HCT116 (cell line): ENCODE results near the gene INSL6. TPM values are rescaled to one million over a fixed set of nuclear protein-coding genes. Genes with fewer than 3 reads are reported as not detected.

Experiments used
- ATAC-seq: fragments of 200-7000 bp; cut with Tn5 transposase; 2 replicates; pipeline ENCODE4 v1.9.1; 2020; ENCODE audit warnings: mild to moderate bottlenecking, moderate library complexity
- BruUV-seq: library from RNA; stranded (reverse); fragments of 400-500 nt; replicated peaks from 2 replicates; lab custom pipeline; 2021; lab: Mats Ljungman, UMichigan
- CTCF ChIA-PET: fragments of 300-600 bp; sonication (Branson Sonifier 250); formaldehyde crosslinking; loops from one replicate; lab custom pipeline; 2021; ENCODE audit warnings: antibody characterized with exemption; lab: Charles Lee
- POLR2A ChIA-PET: fragments of 300-600, 350-600 bp; sonication (Branson Sonifier 250); formaldehyde crosslinking; loops from one replicate; lab custom pipeline; 2021; ENCODE audit warnings: antibody characterized with exemption; lab: Charles Lee
- RAD21 ChIA-PET, 2 experiments: fragments of 300-600 bp; sonication (Branson Sonifier 250); formaldehyde crosslinking; loops; one replicate each; lab custom pipeline; 2023; ENCODE audit warnings: low total read pairs in 2 of 2; ENCODE audit not compliant: uncharacterized antibody in 2 of 2, unreplicated experiment in 2 of 2, low non-redundant PET in 1 of 2; lab: Charles Lee
- DNase-seq: peaks from one replicate; pipeline ENCODE4 v3.0.0-alpha.2; 2010; ENCODE audit warnings: low read depth, low spot score
- H2AFZ ChIP-seq: fragments of 200-600 bp; shearing (Covaris generic), sonication (generic); 2 replicates; pipeline ENCODE4 v1.6.1; 2017; ENCODE audit warnings: low read depth, mixed run types, mixed read lengths, antibody characterized with exemption, low read length; ENCODE audit not compliant: poor library complexity, severe bottlenecking
- H3K27ac ChIP-seq: 2 replicates; pipeline ENCODE4 v1.5.1; 2012; ENCODE audit warnings: low read depth, low read length
- H3K27me3 ChIP-seq: fragments of 200-600 bp; sonication (generic); 2 replicates; pipeline ENCODE4 v1.6.1; 2016; ENCODE audit warnings: mixed run types, low read length, mixed read lengths; ENCODE audit not compliant: insufficient read depth
- H3K36me3 ChIP-seq, 2 experiments: fragments of 200-500 bp in 1 of 2; fragments of 200-600 bp in 1 of 2; sonication (Bioruptor generic) in 1 of 2; sonication (generic) in 1 of 2; 2 replicates each; pipeline versions ENCODE4 v1.5.1 to v1.6.1; 2014 to 2016; ENCODE audit warnings: low read length in 2 of 2, inconsistent platforms in 1 of 2, mixed read lengths in 1 of 2, mixed run types in 1 of 2; ENCODE audit not compliant: insufficient read depth in 2 of 2, control insufficient read depth in 1 of 2
- H3K4me1 ChIP-seq, 2 experiments: fragments of 200-600 bp in 1 of 2; sonication (generic) in 1 of 2; 2 replicates each; pipeline versions ENCODE4 v1.5.1 to v1.6.1; 2012 to 2017; ENCODE audit warnings: low read length in 2 of 2, inconsistent platforms in 1 of 2, mild to moderate bottlenecking in 1 of 2, mixed read lengths in 1 of 2, mixed run types in 1 of 2, moderate library complexity in 1 of 2; ENCODE audit not compliant: insufficient read depth in 2 of 2, control insufficient read depth in 1 of 2
- H3K4me2 ChIP-seq: fragments of 200-600 bp; sonication (generic); 2 replicates; pipeline ENCODE4 v1.6.1; 2017; ENCODE audit warnings: mixed run types, low read length, mixed read lengths
- H3K4me3 ChIP-seq, 2 experiments: fragments of 200-600 bp in 1 of 2; sonication (generic) in 1 of 2; replicated peaks in 1 of 2; 2 replicates each; pipeline ENCODE4 v1.5.1; 2011 to 2016; ENCODE audit warnings: low read length in 2 of 2, control low read depth in 1 of 2, low read depth in 1 of 2, mild to moderate bottlenecking in 1 of 2, mixed read lengths in 1 of 2, mixed run types in 1 of 2
- H3K79me2 ChIP-seq: fragments of 200-600 bp; sonication (generic); 2 replicates; pipeline ENCODE4 v1.6.1; 2017; ENCODE audit warnings: mild to moderate bottlenecking, mixed run types, low read length, moderate library complexity, mixed read lengths; ENCODE audit not compliant: insufficient read depth
- H3K9ac ChIP-seq: fragments of 200-600 bp; sonication (generic); 2 replicates; pipeline ENCODE4 v1.6.1; 2016; ENCODE audit warnings: low read length, mixed read lengths
- H3K9me2 ChIP-seq: fragments of 200-600 bp; sonication (generic), shearing (Covaris generic); 2 replicates; pipeline ENCODE4 v1.6.1; 2017; ENCODE audit warnings: mixed run types, mild to moderate bottlenecking, moderate library complexity; ENCODE audit not compliant: insufficient read depth
- H3K9me3 ChIP-seq, 2 experiments: fragments of 200-500 bp in 1 of 2; fragments of 200-600 bp in 1 of 2; sonication (Bioruptor generic) in 1 of 2; sonication (generic) in 1 of 2; 2 replicates each; pipeline ENCODE4 v1.6.1; 2014 to 2017; ENCODE audit warnings: low read length in 2 of 2, mixed read lengths in 2 of 2, inconsistent platforms in 1 of 2, low read depth in 1 of 2, mild to moderate bottlenecking in 1 of 2, mixed run types in 1 of 2, moderate library complexity in 1 of 2; ENCODE audit not compliant: control insufficient read depth in 1 of 2, insufficient read depth in 1 of 2
- H4K20me1 ChIP-seq: fragments of 200-600 bp; sonication (generic), shearing (Covaris generic); 2 replicates; pipeline ENCODE4 v1.6.1; 2017; ENCODE audit warnings: mixed run types, mild to moderate bottlenecking, moderate library complexity; ENCODE audit not compliant: insufficient read depth
- ATF3 ChIP-seq: IDR thresholded peaks from 2 replicates; pipeline ENCODE4 v1.6.1; 2012
- CBX3 ChIP-seq: IDR thresholded peaks from 2 replicates; pipeline ENCODE4 v1.6.1; 2012; ENCODE audit warnings: low read depth
- CEBPB ChIP-seq: IDR thresholded peaks from 2 replicates; pipeline ENCODE4 v1.6.1; 2012; ENCODE audit warnings: low read depth
- CTCF ChIP-seq, 3 experiments: fragments of 200-600 bp in 1 of 3; sonication (generic) in 1 of 3; IDR thresholded peaks in 2 of 3; conservative IDR thresholded peaks in 1 of 3; 2 replicates each; pipeline ENCODE4 v1.5.1; 2012 to 2017; ENCODE audit warnings: low read depth in 2 of 3, low read length in 2 of 3, antibody characterized with exemption in 1 of 3, borderline replicate concordance in 1 of 3, control low read depth in 1 of 3, mild to moderate bottlenecking in 1 of 3, mixed read lengths in 1 of 3, mixed run types in 1 of 3, moderate library complexity in 1 of 3; ENCODE audit not compliant: insufficient read depth in 1 of 3
- EGR1 ChIP-seq: IDR thresholded peaks from 2 replicates; pipeline ENCODE4 v1.6.1; 2012; ENCODE audit warnings: low read depth
- EZH2 ChIP-seq: fragments of 200-600 bp; sonication (generic); IDR thresholded peaks from 2 replicates; pipeline ENCODE4 v1.6.1; 2017; ENCODE audit warnings: antibody characterized with exemption, mixed run types
- FOSL1 ChIP-seq: IDR thresholded peaks from 2 replicates; pipeline ENCODE4 v1.6.1; 2012; ENCODE audit warnings: low read depth
- JUND ChIP-seq: IDR thresholded peaks from 2 replicates; pipeline ENCODE4 v1.6.1; 2012
- POLR2A ChIP-seq: IDR thresholded peaks from 2 replicates; pipeline ENCODE4 v1.7.0; 2011; ENCODE audit warnings: borderline replicate concordance; ENCODE audit not compliant: insufficient read depth, insufficient read length; ENCODE audit errors: extremely low read depth
- POLR2AphosphoS5 ChIP-seq: IDR thresholded peaks from 2 replicates; pipeline ENCODE4 v1.6.1; 2011; ENCODE audit warnings: mild to moderate bottlenecking, low read depth, low read length, moderate library complexity
- SIN3A ChIP-seq: IDR thresholded peaks from 2 replicates; pipeline ENCODE4 v1.6.1; 2012; ENCODE audit warnings: low read depth
- SP1 ChIP-seq: IDR thresholded peaks from 2 replicates; pipeline ENCODE4 v1.6.1; 2012; ENCODE audit warnings: low read depth
- TCF7L2 ChIP-seq: IDR thresholded peaks from 2 replicates; pipeline ENCODE4 v1.7.0; 2011; ENCODE audit warnings: borderline replicate concordance, inconsistent platforms; ENCODE audit not compliant: insufficient read depth, insufficient read length; ENCODE audit errors: extremely low read depth
- YY1 ChIP-seq: IDR thresholded peaks from 2 replicates; pipeline ENCODE4 v1.6.1; 2011; ENCODE audit warnings: low read length, low read depth, moderate library complexity, mild to moderate bottlenecking; ENCODE audit not compliant: insufficient replicate concordance; ENCODE audit errors: extremely low read depth
- ZFX ChIP-seq: fragments of 450-650 bp; IDR thresholded peaks from 2 replicates; pipeline ENCODE4 v1.6.1; 2017
- ZNF274 ChIP-seq: fragments of 200-500 bp; sonication (Bioruptor generic); IDR thresholded peaks from 2 replicates; pipeline ENCODE4 v1.6.1; 2014; ENCODE audit warnings: mild to moderate bottlenecking, low read depth, low read length, inconsistent platforms
- intact Hi-C: fragments of 100-400 bp; cut with micrococcal nuclease; formaldehyde crosslinking; loops from 2 replicates; pipeline ENCODE4 v1.10.0; 2022
- total RNA-seq: library from RNA; stranded (reverse); gene quantifications from one replicate; pipeline ENCODE4 v1.2.1, GENCODE V29; 2021; ENCODE audit not compliant: unreplicated experiment
- TF ChIP-seq, protein P1 (sequence below): IDR thresholded peaks from 2 replicates; pipeline ENCODE4 v1.6.1; 2011; ENCODE audit warnings: mild to moderate bottlenecking, low read length, moderate library complexity; ENCODE audit not compliant: insufficient replicate concordance; ENCODE audit errors: extremely low read depth

Gene INSL6
- total RNA-seq, 1 experiment from 2014 or later = not detected

DNA sequence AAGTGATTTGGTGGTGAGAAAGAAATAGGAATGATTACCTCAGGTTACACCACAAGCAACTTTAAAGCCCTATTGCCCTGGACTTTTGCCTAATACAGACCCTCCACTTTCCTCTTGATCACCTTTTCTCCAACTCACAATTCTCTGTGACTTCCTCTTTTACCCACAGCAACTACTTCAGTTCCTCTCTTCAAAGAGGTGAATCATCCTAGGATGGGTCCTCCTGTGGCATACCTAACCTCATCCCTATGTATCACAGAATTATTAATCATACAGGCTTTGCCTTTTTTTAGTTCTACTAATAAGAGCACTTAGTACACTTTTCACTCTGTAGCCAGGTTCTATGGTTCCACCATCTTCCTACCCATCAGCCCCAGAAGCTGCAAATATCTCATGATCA is 19.6 kb upstream of the INSL6 start:
- H4K20me1 ChIP-seq = no peaks in the 10 kb centered on the region
- no TSS peak for BruUV-seq
- H3K4me1 ChIP-seq = no peaks in the 10 kb centered on the region
- no peak overlapping the region for H3K4me2 ChIP-seq
- no peaks in the 10 kb centered on the region; a peak in 1 of 4 replicates for H3K36me3 ChIP-seq
- H3K27ac ChIP-seq = no peak overlapping the region
- H3K4me3 ChIP-seq = no peak overlapping the region
- H3K27me3 ChIP-seq = no peaks in the 10 kb centered on the region
- RAD21 ChIA-PET = no interaction called here
- no peaks in the 10 kb centered on the region for H3K9me2 ChIP-seq
- no peak for ATAC-seq
- POLR2A ChIA-PET = no interaction called here
- no peak for DNase-seq
- no peaks in the 10 kb centered on the region for H3K79me2 ChIP-seq
- CTCF ChIA-PET = no interaction called here
- H2AFZ ChIP-seq = no peak overlapping the region
- TF ChIP-seq CTCF (IDR thresholded peaks at IDR 0.05 in 2 of 3, conservative IDR thresholded peaks at IDR 0.05 in 1 of 3; ENCODE audit: borderline replicate concordance in 1 of 3, insufficient read depth in 1 of 3, low read depth in 2 of 3, low read length in 2 of 3) = no peak
- TF ChIP-seq CBX3 = no peak
- TF ChIP-seq SIN3A = no peak
- TF ChIP-seq EGR1 = no peak
- TF ChIP-seq SP1 = no peak
- no peak for TF ChIP-seq EZH2
- TF ChIP-seq JUND = no peak
- no peak for TF ChIP-seq ZFX
- TF ChIP-seq ATF3 = no peak
- no peak for TF ChIP-seq CEBPB
- TF ChIP-seq POLR2A = no peak
- no peak for TF ChIP-seq ZNF274
- TF ChIP-seq POLR2AphosphoS5 = no peak
- TF ChIP-seq, protein P1, sequence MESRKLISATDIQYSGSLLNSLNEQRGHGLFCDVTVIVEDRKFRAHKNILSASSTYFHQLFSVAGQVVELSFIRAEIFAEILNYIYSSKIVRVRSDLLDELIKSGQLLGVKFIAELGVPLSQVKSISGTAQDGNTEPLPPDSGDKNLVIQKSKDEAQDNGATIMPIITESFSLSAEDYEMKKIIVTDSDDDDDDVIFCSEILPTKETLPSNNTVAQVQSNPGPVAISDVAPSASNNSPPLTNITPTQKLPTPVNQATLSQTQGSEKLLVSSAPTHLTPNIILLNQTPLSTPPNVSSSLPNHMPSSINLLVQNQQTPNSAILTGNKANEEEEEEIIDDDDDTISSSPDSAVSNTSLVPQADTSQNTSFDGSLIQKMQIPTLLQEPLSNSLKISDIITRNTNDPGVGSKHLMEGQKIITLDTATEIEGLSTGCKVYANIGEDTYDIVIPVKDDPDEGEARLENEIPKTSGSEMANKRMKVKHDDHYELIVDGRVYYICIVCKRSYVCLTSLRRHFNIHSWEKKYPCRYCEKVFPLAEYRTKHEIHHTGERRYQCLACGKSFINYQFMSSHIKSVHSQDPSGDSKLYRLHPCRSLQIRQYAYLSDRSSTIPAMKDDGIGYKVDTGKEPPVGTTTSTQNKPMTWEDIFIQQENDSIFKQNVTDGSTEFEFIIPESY = no peak
- TF ChIP-seq TCF7L2 = no peak
- no peak for TF ChIP-seq YY1
- no peak for TF ChIP-seq FOSL1
- intact Hi-C loops = no loop called here
- H3K9ac ChIP-seq = no peak overlapping the region
- H3K9me3 ChIP-seq = no peaks in the 10 kb centered on the region
